ENCODE results near the gene PLEKHG4. TPM values are rescaled to one million over a fixed set of nuclear protein-coding genes. Genes with fewer than 3 reads are reported as not detected.

Gene PLEKHG4
- total and polyA plus RNA-seq, 10 of the 15 experiments (the other 5 are each of a cell fraction or from before 2014, with no cell fraction given) = 0.14 to 2.6 (median 0.99) TPM

GRCh38 chr16:67279296-67280089 is at the start of gene PLEKHG4 (continued):
- no peak for TF ChIP-seq CUX1 (IDR thresholded peaks at IDR 0.05; ENCODE audit: insufficient replicate concordance, low read depth, low read length)
- TF ChIP-seq KLF5 (IDR thresholded peaks at IDR 0.05; ENCODE audit: partially characterized antibody) = no peak
- no peak for TF ChIP-seq TCF3 (IDR thresholded peaks at IDR 0.05; ENCODE audit: borderline replicate concordance, insufficient read depth, low read depth, low read length)
- TF ChIP-seq DPF2 (IDR thresholded peaks at IDR 0.05) = peak; percentile 75
- TF ChIP-seq PKNOX1 (IDR thresholded peaks at IDR 0.05) = no peak
- no peak for TF ChIP-seq ZBTB4 (CRISPR knock-in tag; IDR thresholded peaks at IDR 0.05)
- 0 out of 2 replicates have a peak, but pooled peaks have one; percentile 50 for TF ChIP-seq ZNF217 (IDR thresholded peaks at IDR 0.05)
- no peak for TF ChIP-seq YBX1 (IDR thresholded peaks at IDR 0.05)
- TF ChIP-seq SP1 (IDR thresholded peaks at IDR 0.05; ENCODE audit: low read depth, low read length) = peak; percentile 15
- no peak for TF ChIP-seq ZBTB40 (IDR thresholded peaks at IDR 0.05; ENCODE audit: borderline replicate concordance)
- TF ChIP-seq ZNF622 (IDR thresholded peaks at IDR 0.05) = no peak
- TF ChIP-seq ZZZ3 (IDR thresholded peaks at IDR 0.05; ENCODE audit: control insufficient read depth, insufficient read length, low read depth) = no peak
- TF ChIP-seq IKZF1 (conservative IDR thresholded peaks at IDR 0.05) = peak; percentile 97
- TF ChIP-seq SMAD1 (IDR thresholded peaks at IDR 0.05; ENCODE audit: low read depth, partially characterized antibody) = no peak
- TF ChIP-seq YY1 (IDR thresholded peaks at IDR 0.05; ENCODE audit: low read depth, low read length) = peak; percentile 73
- TF ChIP-seq MEF2A (IDR thresholded peaks at IDR 0.05; ENCODE audit: insufficient read depth, low read depth, low read length) = no peak
